HEK293 (cell line): Measurements from ENCODE around the gene CCDC27.

ENCODE experiments used
- CTCF ChIA-PET: fragments of 350-600 bp; formaldehyde crosslinking; extraction: SDS; loops from one replicate; lab custom pipeline; 2021; ENCODE audit warnings: antibody characterized with exemption; lab: Yijun Ruan, JAX
- POLR2A ChIA-PET: fragments of 300-600 bp; formaldehyde crosslinking; extraction: SDS; loops from one replicate; lab custom pipeline; 2020; ENCODE audit warnings: antibody characterized with exemption, inconsistent platforms; lab: Yijun Ruan, JAX
- H3K27ac ChIP-seq: fragments of 200-500 bp; sonication (Bioruptor generic); 2 replicates; pipeline ENCODE4 v1.5.1; 2014; ENCODE audit warnings: low read depth, low read length, control low read depth, inconsistent platforms; ENCODE audit errors: extremely low read depth
- H3K36me3 ChIP-seq, 2 experiments: fragments of 200-500 bp in 1 of 2; sonication (Bioruptor generic) in 1 of 2; 1 replicate in 1 of 2; 2 replicates in 1 of 2; pipeline ENCODE4 v1.5.1; 2014 to 2017; ENCODE audit warnings: inconsistent platforms in 2 of 2, low read length in 2 of 2; ENCODE audit not compliant: control insufficient read depth in 2 of 2, insufficient read depth in 1 of 2
- H3K4me1 ChIP-seq: fragments of 200-500 bp; sonication (Bioruptor generic); 2 replicates; pipeline ENCODE4 v1.5.1; 2014; ENCODE audit warnings: mild to moderate bottlenecking, low read length, inconsistent platforms; ENCODE audit not compliant: control insufficient read depth, insufficient read depth
- H3K4me3 ChIP-seq: 2 replicates; pipeline ENCODE4 v1.5.1; 2011; ENCODE audit warnings: low read depth, mild to moderate bottlenecking, control low read depth, low read length, moderate library complexity
- H3K9me3 ChIP-seq: fragments of 200-500 bp; sonication (Bioruptor generic); 2 replicates; pipeline ENCODE4 v1.5.1; 2014; ENCODE audit warnings: low read depth, low read length, inconsistent platforms; ENCODE audit not compliant: control insufficient read depth, insufficient read depth
- BCL11A ChIP-seq: fragments of 450-650 bp; formaldehyde crosslinking; IDR thresholded peaks from 2 replicates; pipeline ENCODE4 v1.5.1; 2016; ENCODE audit warnings: low read depth, missing biosample characterization, missing genetic modification characterization
- BCL11B ChIP-seq: fragments of 450-650 bp; formaldehyde crosslinking; IDR thresholded peaks from 2 replicates; pipeline ENCODE4 v1.5.1; 2016; ENCODE audit warnings: low read depth, missing biosample characterization, missing genetic modification characterization
- ELK4 ChIP-seq: IDR thresholded peaks from 2 replicates; pipeline ENCODE4 v1.6.1; 2011; ENCODE audit warnings: mild to moderate bottlenecking, low read depth, low read length, borderline replicate concordance
- GLI2 ChIP-seq: fragments of 450-650 bp; formaldehyde crosslinking; IDR thresholded peaks from 2 replicates; pipeline ENCODE4; 2017; ENCODE audit warnings: missing biosample characterization, missing genetic modification characterization, low read depth, borderline replicate concordance
- KLF8 ChIP-seq: fragments of 450-650 bp; formaldehyde crosslinking; IDR thresholded peaks from 2 replicates; pipeline ENCODE4 v1.5.1; 2016; ENCODE audit warnings: missing biosample characterization, missing genetic modification characterization
- MEIS1 ChIP-seq: sonication (generic); formaldehyde crosslinking; IDR thresholded peaks from 2 replicates; pipeline ENCODE4 v1.8.1; 2022; ENCODE audit warnings: missing genetic modification reagents, mild to moderate bottlenecking, borderline replicate concordance
- PBX3 ChIP-seq: sonication (generic); formaldehyde crosslinking; IDR thresholded peaks from 2 replicates; pipeline ENCODE4 v1.8.1; 2022; ENCODE audit warnings: mild to moderate bottlenecking, moderate library complexity, missing genetic modification reagents
- SETDB1 ChIP-seq: IDR thresholded peaks from one replicate; pipeline ENCODE4 v1.6.1; 2017; ENCODE audit warnings: mild to moderate bottlenecking, low read length, moderate library complexity, mixed read lengths; ENCODE audit not compliant: insufficient read length
- YY1 ChIP-seq: fragments of 450-650 bp; formaldehyde crosslinking; IDR thresholded peaks from 2 replicates; pipeline ENCODE4 v1.5.1; 2018; ENCODE audit warnings: missing biosample characterization, missing genetic modification characterization
- ZBTB17 ChIP-seq: fragments of 450-650 bp; formaldehyde crosslinking; IDR thresholded peaks from 2 replicates; pipeline ENCODE4 v1.5.1; 2016; ENCODE audit warnings: missing biosample characterization, missing genetic modification characterization
- ZBTB21 ChIP-seq: fragments of 450-650 bp; formaldehyde crosslinking; IDR thresholded peaks from 2 replicates; pipeline ENCODE4 v1.5.1; 2017; ENCODE audit warnings: missing biosample characterization, missing genetic modification characterization
- ZBTB8A ChIP-seq: fragments of 450-650 bp; formaldehyde crosslinking; IDR thresholded peaks from 2 replicates; pipeline ENCODE4 v1.5.1; 2016; ENCODE audit warnings: missing biosample characterization, missing genetic modification characterization
- ZFHX2 ChIP-seq: fragments of 450-650 bp; formaldehyde crosslinking; conservative IDR thresholded peaks from 2 replicates; pipeline ENCODE4 v1.5.1; 2016; ENCODE audit warnings: missing biosample characterization, missing genetic modification characterization
- ZFP37 ChIP-seq: fragments of 450-650 bp; formaldehyde crosslinking; IDR thresholded peaks from 2 replicates; pipeline ENCODE4 v1.5.1; 2016; ENCODE audit warnings: missing biosample characterization, missing genetic modification characterization
- ZFP41 ChIP-seq: fragments of 450-650 bp; formaldehyde crosslinking; IDR thresholded peaks from 2 replicates; pipeline ENCODE4 v1.5.1; 2016; ENCODE audit warnings: missing biosample characterization, missing genetic modification characterization, borderline replicate concordance
- ZNF132 ChIP-seq: fragments of 450-650 bp; formaldehyde crosslinking; IDR thresholded peaks from 2 replicates; pipeline ENCODE4 v1.5.1; 2017; ENCODE audit warnings: missing biosample characterization, missing genetic modification characterization, borderline replicate concordance
- ZNF157 ChIP-seq: fragments of 450-650 bp; formaldehyde crosslinking; IDR thresholded peaks from 2 replicates; pipeline ENCODE4 v1.5.1; 2016; ENCODE audit warnings: missing biosample characterization, missing genetic modification characterization
- ZNF2 ChIP-seq: fragments of 450-650 bp; formaldehyde crosslinking; IDR thresholded peaks from 2 replicates; pipeline ENCODE4 v1.5.1; 2016; ENCODE audit warnings: missing biosample characterization, missing genetic modification characterization
- ZNF324 ChIP-seq: fragments of 450-650 bp; formaldehyde crosslinking; IDR thresholded peaks from 2 replicates; pipeline ENCODE4 v1.5.1; 2016; ENCODE audit warnings: missing biosample characterization, missing genetic modification characterization
- ZNF391 ChIP-seq: fragments of 450-650 bp; formaldehyde crosslinking; IDR thresholded peaks from 2 replicates; pipeline ENCODE4 v1.5.1; 2016; ENCODE audit warnings: low read depth, missing biosample characterization, missing genetic modification characterization, borderline replicate concordance
- ZNF426 ChIP-seq: fragments of 450-650 bp; formaldehyde crosslinking; IDR thresholded peaks from 2 replicates; pipeline ENCODE4 v1.5.1; 2017; ENCODE audit warnings: missing biosample characterization, missing genetic modification characterization, mild to moderate bottlenecking, inconsistent platforms, moderate library complexity
- ZNF596 ChIP-seq: fragments of 450-650 bp; IDR thresholded peaks from 2 replicates; pipeline ENCODE4 v1.5.0; 2018; ENCODE audit warnings: missing biosample characterization, mild to moderate bottlenecking, missing genetic modification characterization, moderate library complexity
- ZNF600 ChIP-seq: fragments of 450-650 bp; formaldehyde crosslinking; IDR thresholded peaks from 2 replicates; pipeline ENCODE4 v1.5.1; 2016; ENCODE audit warnings: missing biosample characterization, missing genetic modification characterization
- ZNF701 ChIP-seq: fragments of 450-650 bp; formaldehyde crosslinking; IDR thresholded peaks from 2 replicates; pipeline ENCODE4 v1.5.1; 2016; ENCODE audit warnings: missing biosample characterization, missing genetic modification characterization
- ZNF707 ChIP-seq: fragments of 450-650 bp; formaldehyde crosslinking; IDR thresholded peaks from 2 replicates; pipeline ENCODE4 v1.5.1; 2016; ENCODE audit warnings: missing biosample characterization, missing genetic modification characterization
- ZNF768 ChIP-seq: fragments of 450-650 bp; formaldehyde crosslinking; IDR thresholded peaks from 2 replicates; pipeline ENCODE4 v1.5.1; 2018; ENCODE audit warnings: missing biosample characterization, mild to moderate bottlenecking, missing genetic modification characterization
- TF ChIP-seq, protein P1 (sequence below): fragments of 450-650 bp; formaldehyde crosslinking; IDR thresholded peaks from 2 replicates; pipeline ENCODE4 v1.5.1; 2016; ENCODE audit warnings: missing biosample characterization, missing genetic modification characterization
- TF ChIP-seq, protein P2 (sequence below): fragments of 450-650 bp; formaldehyde crosslinking; IDR thresholded peaks from 2 replicates; pipeline ENCODE4; 2016; ENCODE audit warnings: missing biosample characterization, missing genetic modification characterization

Gene CCDC27

GRCh38 chr1:3741566-3742438 lies 10.4 kb upstream of the CCDC27 start:
- Histone ChIP-seq H3K9me3 (no peaks in the 10 kb centered on the region), H3K4me1 (no peaks in the 10 kb centered on the region), H3K4me3 (no peak overlapping the region)
- CTCF ChIA-PET: interaction anchor here (0.6 kb wide), 1 partner anchor 17 kb away, joined by 3 read pairs; no protein-coding TSS in a partner anchor
- POLR2A ChIA-PET: no interaction called here
- TF ChIP-seq BCL11B (tag by site-specific recombination) (no peak), ZNF600 (tag by site-specific recombination) (no peak), ZNF707 (tag by site-specific recombination) (no peak), ZNF324 (no peak), ZBTB17 (tag by site-specific recombination) (no peak), ZBTB21 (tag by site-specific recombination) (no peak), YY1 (no peak), ZNF132 (tag by site-specific recombination) (no peak), ZNF2 (tag by site-specific recombination) (no peak), ZFP41 (tag by site-specific recombination) (no peak), BCL11A (tag by site-specific recombination) (no peak), ZNF701 (tag by site-specific recombination) (no peak), ZNF391 (tag by site-specific recombination) (no peak), ZNF596 (tag by site-specific recombination) (no peak), MEIS1 (no peak), ZBTB8A (tag by site-specific recombination) (no peak), ZFP37 (tag by site-specific recombination) (no peak)
- TF ChIP-seq, protein P1, sequence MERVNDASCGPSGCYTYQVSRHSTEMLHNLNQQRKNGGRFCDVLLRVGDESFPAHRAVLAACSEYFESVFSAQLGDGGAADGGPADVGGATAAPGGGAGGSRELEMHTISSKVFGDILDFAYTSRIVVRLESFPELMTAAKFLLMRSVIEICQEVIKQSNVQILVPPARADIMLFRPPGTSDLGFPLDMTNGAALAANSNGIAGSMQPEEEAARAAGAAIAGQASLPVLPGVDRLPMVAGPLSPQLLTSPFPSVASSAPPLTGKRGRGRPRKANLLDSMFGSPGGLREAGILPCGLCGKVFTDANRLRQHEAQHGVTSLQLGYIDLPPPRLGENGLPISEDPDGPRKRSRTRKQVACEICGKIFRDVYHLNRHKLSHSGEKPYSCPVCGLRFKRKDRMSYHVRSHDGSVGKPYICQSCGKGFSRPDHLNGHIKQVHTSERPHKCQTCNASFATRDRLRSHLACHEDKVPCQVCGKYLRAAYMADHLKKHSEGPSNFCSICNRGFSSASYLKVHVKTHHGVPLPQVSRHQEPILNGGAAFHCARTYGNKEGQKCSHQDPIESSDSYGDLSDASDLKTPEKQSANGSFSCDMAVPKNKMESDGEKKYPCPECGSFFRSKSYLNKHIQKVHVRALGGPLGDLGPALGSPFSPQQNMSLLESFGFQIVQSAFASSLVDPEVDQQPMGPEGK (tag by site-specific recombination): no peak
- TF ChIP-seq, protein P2, sequence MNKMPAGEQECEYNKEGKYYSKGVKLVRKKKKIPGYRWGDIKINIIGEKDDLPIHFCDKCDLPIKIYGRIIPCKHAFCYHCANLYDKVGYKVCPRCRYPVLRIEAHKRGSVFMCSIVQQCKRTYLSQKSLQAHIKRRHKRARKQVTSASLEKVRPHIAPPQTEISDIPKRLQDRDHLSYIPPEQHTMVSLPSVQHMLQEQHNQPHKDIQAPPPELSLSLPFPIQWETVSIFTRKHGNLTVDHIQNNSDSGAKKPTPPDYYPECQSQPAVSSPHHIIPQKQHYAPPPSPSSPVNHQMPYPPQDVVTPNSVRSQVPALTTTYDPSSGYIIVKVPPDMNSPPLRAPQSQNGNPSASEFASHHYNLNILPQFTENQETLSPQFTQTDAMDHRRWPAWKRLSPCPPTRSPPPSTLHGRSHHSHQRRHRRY (tag by site-specific recombination): no peak
- TF ChIP-seq, all 188 proteins: peak for 0
- H3K36me3 ChIP-seq: peaks cover 15 to 90% of the 10 kb centered on the region in 2 experiments; a peak in 2 of 3 replicates
- no peak overlapping the region for H3K27ac ChIP-seq

DNA sequence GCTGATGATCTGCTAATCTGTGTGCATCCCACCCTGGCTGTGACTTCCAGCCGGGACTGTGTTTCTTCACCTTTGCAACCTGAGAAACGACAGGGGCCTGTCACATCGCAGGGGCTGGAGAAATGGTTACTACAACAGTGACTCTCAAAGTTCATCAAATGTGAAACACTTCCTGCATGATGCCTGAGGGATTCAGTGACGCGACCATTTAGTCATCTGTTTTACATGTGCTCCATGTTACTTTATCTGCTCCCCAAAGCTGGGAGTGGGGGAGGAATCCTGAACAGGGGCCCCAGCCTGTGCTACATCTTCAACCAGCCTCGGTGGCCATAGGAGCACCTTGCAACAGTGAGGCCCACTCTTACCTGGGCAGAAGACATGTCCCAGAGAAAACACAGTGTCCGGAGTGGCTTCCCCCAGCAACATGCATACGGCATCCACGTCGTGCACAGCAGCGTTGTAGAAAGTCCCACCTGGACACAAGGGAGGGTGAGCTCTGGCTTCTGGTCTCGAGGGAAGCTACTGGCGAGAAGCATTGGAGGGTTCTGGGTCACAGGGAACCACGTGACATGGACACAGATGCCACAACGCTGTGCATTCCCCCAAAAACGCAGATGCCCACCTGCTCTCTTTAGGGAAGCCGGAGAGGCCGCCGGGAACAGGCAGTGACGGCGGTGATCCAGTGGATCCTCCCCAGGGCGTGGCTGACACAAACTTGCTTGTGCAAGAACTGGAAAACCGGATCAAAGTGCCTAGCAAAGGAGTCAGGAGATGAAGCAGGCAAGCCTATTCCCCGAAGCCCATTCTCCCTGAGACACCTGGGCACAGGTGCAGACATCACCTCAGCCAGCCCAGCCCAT lies 9.6 kb upstream of the CCDC27 start:
- ChIA-PET POLR2A (no interaction called here), CTCF (interaction anchor here (0.7 kb wide), 2 partner anchors 49 to 85 kb away, joined by 3 read pairs; no protein-coding TSS in a partner anchor)
- H3K4me1 ChIP-seq: no peaks in the 10 kb centered on the region
- H3K9me3 ChIP-seq: no peaks in the 10 kb centered on the region
- no peak overlapping the region for H3K27ac ChIP-seq
- H3K4me3 ChIP-seq: no peak overlapping the region
- H3K36me3 ChIP-seq: peaks cover 12 to 82% of the 10 kb centered on the region in 2 experiments; a peak in 2 of 3 replicates
- TF ChIP-seq SETDB1 (no peak), ZNF391 (tag by site-specific recombination) (no peak), ZNF426 (tag by site-specific recombination) (no peak), KLF8 (no peak), GLI2 (tag by site-specific recombination) (no peak), PBX3 (CRISPR knock-in tag) (no peak), MEIS1 (no peak), ZBTB17 (tag by site-specific recombination) (no peak), ZFHX2 (no peak), ELK4 (no peak), ZNF157 (no peak), ZNF768 (tag by site-specific recombination) (no peak)
